HCT116 (cell line): Measurements from ENCODE around the gene HADH. TPM values are rescaled to one million over a fixed set of nuclear protein-coding genes. Genes with fewer than 3 reads are reported as not detected.

Experiments
- ATAC-seq: fragments of 200-7000 bp; cut with Tn5 transposase; 2 replicates; pipeline ENCODE4 v1.9.1; 2020; ENCODE audit warnings: mild to moderate bottlenecking, moderate library complexity
- BruUV-seq: library from RNA; stranded (reverse); fragments of 400-500 nt; replicated peaks from 2 replicates; lab custom pipeline; 2021; lab: Mats Ljungman, UMichigan
- CTCF ChIA-PET: fragments of 300-600 bp; sonication (Branson Sonifier 250); formaldehyde crosslinking; loops from one replicate; lab custom pipeline; 2021; ENCODE audit warnings: antibody characterized with exemption; lab: Charles Lee
- POLR2A ChIA-PET: fragments of 300-600, 350-600 bp; sonication (Branson Sonifier 250); formaldehyde crosslinking; loops from one replicate; lab custom pipeline; 2021; ENCODE audit warnings: antibody characterized with exemption; lab: Charles Lee
- RAD21 ChIA-PET, 2 experiments: fragments of 300-600 bp; sonication (Branson Sonifier 250); formaldehyde crosslinking; loops; one replicate each; lab custom pipeline; 2023; ENCODE audit warnings: low total read pairs in 2 of 2; ENCODE audit not compliant: uncharacterized antibody in 2 of 2, unreplicated experiment in 2 of 2, low non-redundant PET in 1 of 2; lab: Charles Lee
- DNase-seq: peaks from one replicate; pipeline ENCODE4 v3.0.0-alpha.2; 2010; ENCODE audit warnings: low read depth, low spot score
- H2AFZ ChIP-seq: fragments of 200-600 bp; shearing (Covaris generic), sonication (generic); 2 replicates; pipeline ENCODE4 v1.6.1; 2017; ENCODE audit warnings: low read depth, mixed run types, mixed read lengths, antibody characterized with exemption, low read length; ENCODE audit not compliant: poor library complexity, severe bottlenecking
- H3K27ac ChIP-seq: 2 replicates; pipeline ENCODE4 v1.5.1; 2012; ENCODE audit warnings: low read depth, low read length
- H3K27me3 ChIP-seq: fragments of 200-600 bp; sonication (generic); 2 replicates; pipeline ENCODE4 v1.6.1; 2016; ENCODE audit warnings: mixed run types, low read length, mixed read lengths; ENCODE audit not compliant: insufficient read depth
- H3K36me3 ChIP-seq, 2 experiments: fragments of 200-500 bp in 1 of 2; fragments of 200-600 bp in 1 of 2; sonication (Bioruptor generic) in 1 of 2; sonication (generic) in 1 of 2; 2 replicates each; pipeline versions ENCODE4 v1.5.1 to v1.6.1; 2014 to 2016; ENCODE audit warnings: low read length in 2 of 2, inconsistent platforms in 1 of 2, mixed read lengths in 1 of 2, mixed run types in 1 of 2; ENCODE audit not compliant: insufficient read depth in 2 of 2, control insufficient read depth in 1 of 2
- H3K4me1 ChIP-seq, 2 experiments: fragments of 200-600 bp in 1 of 2; sonication (generic) in 1 of 2; 2 replicates each; pipeline versions ENCODE4 v1.5.1 to v1.6.1; 2012 to 2017; ENCODE audit warnings: low read length in 2 of 2, inconsistent platforms in 1 of 2, mild to moderate bottlenecking in 1 of 2, mixed read lengths in 1 of 2, mixed run types in 1 of 2, moderate library complexity in 1 of 2; ENCODE audit not compliant: insufficient read depth in 2 of 2, control insufficient read depth in 1 of 2
- H3K4me2 ChIP-seq: fragments of 200-600 bp; sonication (generic); 2 replicates; pipeline ENCODE4 v1.6.1; 2017; ENCODE audit warnings: mixed run types, low read length, mixed read lengths
- H3K4me3 ChIP-seq, 2 experiments: fragments of 200-600 bp in 1 of 2; sonication (generic) in 1 of 2; replicated peaks in 1 of 2; 2 replicates each; pipeline ENCODE4 v1.5.1; 2011 to 2016; ENCODE audit warnings: low read length in 2 of 2, control low read depth in 1 of 2, low read depth in 1 of 2, mild to moderate bottlenecking in 1 of 2, mixed read lengths in 1 of 2, mixed run types in 1 of 2
- H3K79me2 ChIP-seq: fragments of 200-600 bp; sonication (generic); 2 replicates; pipeline ENCODE4 v1.6.1; 2017; ENCODE audit warnings: mild to moderate bottlenecking, mixed run types, low read length, moderate library complexity, mixed read lengths; ENCODE audit not compliant: insufficient read depth
- H3K9ac ChIP-seq: fragments of 200-600 bp; sonication (generic); 2 replicates; pipeline ENCODE4 v1.6.1; 2016; ENCODE audit warnings: low read length, mixed read lengths
- H3K9me2 ChIP-seq: fragments of 200-600 bp; sonication (generic), shearing (Covaris generic); 2 replicates; pipeline ENCODE4 v1.6.1; 2017; ENCODE audit warnings: mixed run types, mild to moderate bottlenecking, moderate library complexity; ENCODE audit not compliant: insufficient read depth
- H3K9me3 ChIP-seq, 2 experiments: fragments of 200-500 bp in 1 of 2; fragments of 200-600 bp in 1 of 2; sonication (Bioruptor generic) in 1 of 2; sonication (generic) in 1 of 2; 2 replicates each; pipeline ENCODE4 v1.6.1; 2014 to 2017; ENCODE audit warnings: low read length in 2 of 2, mixed read lengths in 2 of 2, inconsistent platforms in 1 of 2, low read depth in 1 of 2, mild to moderate bottlenecking in 1 of 2, mixed run types in 1 of 2, moderate library complexity in 1 of 2; ENCODE audit not compliant: control insufficient read depth in 1 of 2, insufficient read depth in 1 of 2
- H4K20me1 ChIP-seq: fragments of 200-600 bp; sonication (generic), shearing (Covaris generic); 2 replicates; pipeline ENCODE4 v1.6.1; 2017; ENCODE audit warnings: mixed run types, mild to moderate bottlenecking, moderate library complexity; ENCODE audit not compliant: insufficient read depth
- CBX3 ChIP-seq: IDR thresholded peaks from 2 replicates; pipeline ENCODE4 v1.6.1; 2012; ENCODE audit warnings: low read depth
- EGR1 ChIP-seq: IDR thresholded peaks from 2 replicates; pipeline ENCODE4 v1.6.1; 2012; ENCODE audit warnings: low read depth
- EZH2phosphoT487 ChIP-seq: fragments of 200-600 bp; IDR thresholded peaks from 2 replicates; pipeline ENCODE4 v1.6.1; 2018; ENCODE audit warnings: antibody characterized with exemption, borderline replicate concordance
- FOSL1 ChIP-seq: IDR thresholded peaks from 2 replicates; pipeline ENCODE4 v1.6.1; 2012; ENCODE audit warnings: low read depth
- JUND ChIP-seq: IDR thresholded peaks from 2 replicates; pipeline ENCODE4 v1.6.1; 2012
- POLR2AphosphoS5 ChIP-seq: IDR thresholded peaks from 2 replicates; pipeline ENCODE4 v1.6.1; 2011; ENCODE audit warnings: mild to moderate bottlenecking, low read depth, low read length, moderate library complexity
- RAD21 ChIP-seq: IDR thresholded peaks from 2 replicates; pipeline ENCODE4 v1.6.1; 2012; ENCODE audit warnings: low read depth, mild to moderate bottlenecking
- SIN3A ChIP-seq: IDR thresholded peaks from 2 replicates; pipeline ENCODE4 v1.6.1; 2012; ENCODE audit warnings: low read depth
- SP1 ChIP-seq: IDR thresholded peaks from 2 replicates; pipeline ENCODE4 v1.6.1; 2012; ENCODE audit warnings: low read depth
- SRF ChIP-seq: IDR thresholded peaks from 2 replicates; pipeline ENCODE4 v1.6.1; 2012; ENCODE audit warnings: low read depth
- TCF7L2 ChIP-seq: IDR thresholded peaks from 2 replicates; pipeline ENCODE4 v1.7.0; 2011; ENCODE audit warnings: borderline replicate concordance, inconsistent platforms; ENCODE audit not compliant: insufficient read depth, insufficient read length; ENCODE audit errors: extremely low read depth
- ZNF274 ChIP-seq: fragments of 200-500 bp; sonication (Bioruptor generic); IDR thresholded peaks from 2 replicates; pipeline ENCODE4 v1.6.1; 2014; ENCODE audit warnings: mild to moderate bottlenecking, low read depth, low read length, inconsistent platforms
- intact Hi-C: fragments of 100-400 bp; cut with micrococcal nuclease; formaldehyde crosslinking; loops from 2 replicates; pipeline ENCODE4 v1.10.0; 2022
- total RNA-seq: library from RNA; stranded (reverse); gene quantifications from one replicate; pipeline ENCODE4 v1.2.1, GENCODE V29; 2021; ENCODE audit not compliant: unreplicated experiment
- TF ChIP-seq, protein P1 (sequence below), 3 experiments: fragments of 200-600 bp in 1 of 3; sonication (generic) in 1 of 3; IDR thresholded peaks in 2 of 3; conservative IDR thresholded peaks in 1 of 3; 2 replicates each; pipeline ENCODE4 v1.5.1; 2012 to 2017; ENCODE audit warnings: low read depth in 2 of 3, low read length in 2 of 3, antibody characterized with exemption in 1 of 3, borderline replicate concordance in 1 of 3, control low read depth in 1 of 3, mild to moderate bottlenecking in 1 of 3, mixed read lengths in 1 of 3, mixed run types in 1 of 3, moderate library complexity in 1 of 3; ENCODE audit not compliant: insufficient read depth in 1 of 3
- TF ChIP-seq, protein P2 (sequence below): IDR thresholded peaks from 2 replicates; pipeline ENCODE4 v1.6.1; 2011; ENCODE audit warnings: mild to moderate bottlenecking, low read length, moderate library complexity; ENCODE audit not compliant: insufficient replicate concordance; ENCODE audit errors: extremely low read depth
- TF ChIP-seq, protein P3 (sequence below): IDR thresholded peaks from 2 replicates; pipeline ENCODE4 v1.6.1; 2012

Gene HADH
- total RNA-seq, 1 experiment from 2014 or later, result 30.2 TPM

DNA sequence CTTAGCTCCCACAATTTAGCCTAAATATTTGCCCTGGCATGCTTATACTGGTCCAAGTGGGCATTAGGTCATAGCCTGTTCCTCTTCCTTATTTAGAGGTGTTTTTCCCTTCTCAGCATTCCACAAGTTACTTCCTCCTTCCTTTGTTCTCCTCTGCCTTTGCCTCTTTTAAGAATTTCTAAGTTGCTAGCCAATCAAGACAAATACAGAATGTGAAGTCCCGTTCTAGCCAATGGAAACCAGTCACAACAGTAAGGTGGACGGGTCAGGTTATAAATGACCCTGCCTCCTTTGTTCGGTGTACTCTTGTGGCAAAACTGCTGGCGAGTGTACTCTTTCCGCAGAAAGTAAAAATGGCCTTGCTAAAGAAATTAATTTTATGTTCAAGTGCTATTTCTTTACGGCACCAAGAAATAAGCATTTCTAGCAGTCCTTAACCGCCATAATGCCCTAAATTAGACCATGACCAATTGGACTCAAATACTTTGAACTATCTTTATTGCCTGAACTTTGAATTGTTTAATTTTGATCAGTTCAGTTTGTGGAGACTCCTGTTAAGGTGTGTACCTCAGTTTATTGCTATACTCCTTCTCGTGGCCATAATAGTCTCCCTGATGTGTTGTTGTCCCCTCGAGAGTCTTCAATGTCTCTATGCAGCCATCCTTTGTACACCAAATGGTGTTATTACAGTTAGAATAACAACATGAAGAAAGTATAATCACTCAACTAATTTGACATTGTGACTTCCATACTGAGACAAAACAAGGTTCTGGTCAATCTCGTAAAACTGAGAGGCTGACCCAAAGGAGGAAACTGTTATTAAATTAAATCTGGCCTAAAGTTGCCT, 1.6 kb upstream of the HADH start:
- Histone ChIP-seq H3K27me3 (no peaks in the 10 kb centered on the region), H2AFZ (no peak overlapping the region), H3K36me3 (no peaks in the 10 kb centered on the region), H3K9me2 (no peaks in the 10 kb centered on the region), H3K27ac (no peak overlapping the region)
- CTCF ChIA-PET, result no interaction called here
- ATAC-seq, result no peak
- TF ChIP-seq, protein P1, sequence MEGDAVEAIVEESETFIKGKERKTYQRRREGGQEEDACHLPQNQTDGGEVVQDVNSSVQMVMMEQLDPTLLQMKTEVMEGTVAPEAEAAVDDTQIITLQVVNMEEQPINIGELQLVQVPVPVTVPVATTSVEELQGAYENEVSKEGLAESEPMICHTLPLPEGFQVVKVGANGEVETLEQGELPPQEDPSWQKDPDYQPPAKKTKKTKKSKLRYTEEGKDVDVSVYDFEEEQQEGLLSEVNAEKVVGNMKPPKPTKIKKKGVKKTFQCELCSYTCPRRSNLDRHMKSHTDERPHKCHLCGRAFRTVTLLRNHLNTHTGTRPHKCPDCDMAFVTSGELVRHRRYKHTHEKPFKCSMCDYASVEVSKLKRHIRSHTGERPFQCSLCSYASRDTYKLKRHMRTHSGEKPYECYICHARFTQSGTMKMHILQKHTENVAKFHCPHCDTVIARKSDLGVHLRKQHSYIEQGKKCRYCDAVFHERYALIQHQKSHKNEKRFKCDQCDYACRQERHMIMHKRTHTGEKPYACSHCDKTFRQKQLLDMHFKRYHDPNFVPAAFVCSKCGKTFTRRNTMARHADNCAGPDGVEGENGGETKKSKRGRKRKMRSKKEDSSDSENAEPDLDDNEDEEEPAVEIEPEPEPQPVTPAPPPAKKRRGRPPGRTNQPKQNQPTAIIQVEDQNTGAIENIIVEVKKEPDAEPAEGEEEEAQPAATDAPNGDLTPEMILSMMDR (IDR thresholded peaks at IDR 0.05 in 2 of 3, conservative IDR thresholded peaks at IDR 0.05 in 1 of 3; ENCODE audit: borderline replicate concordance in 1 of 3, insufficient read depth in 1 of 3, low read depth in 2 of 3, low read length in 2 of 3), result no peak
- TF ChIP-seq CBX3 (no peak), SIN3A (no peak), ZNF274 (no peak), TCF7L2 (no peak), JUND (no peak), POLR2AphosphoS5 (no peak), FOSL1 (no peak), EZH2phosphoT487 (no peak), RAD21 (no peak), SRF (no peak), SP1 (no peak), EGR1 (no peak)
- TF ChIP-seq, protein P2, sequence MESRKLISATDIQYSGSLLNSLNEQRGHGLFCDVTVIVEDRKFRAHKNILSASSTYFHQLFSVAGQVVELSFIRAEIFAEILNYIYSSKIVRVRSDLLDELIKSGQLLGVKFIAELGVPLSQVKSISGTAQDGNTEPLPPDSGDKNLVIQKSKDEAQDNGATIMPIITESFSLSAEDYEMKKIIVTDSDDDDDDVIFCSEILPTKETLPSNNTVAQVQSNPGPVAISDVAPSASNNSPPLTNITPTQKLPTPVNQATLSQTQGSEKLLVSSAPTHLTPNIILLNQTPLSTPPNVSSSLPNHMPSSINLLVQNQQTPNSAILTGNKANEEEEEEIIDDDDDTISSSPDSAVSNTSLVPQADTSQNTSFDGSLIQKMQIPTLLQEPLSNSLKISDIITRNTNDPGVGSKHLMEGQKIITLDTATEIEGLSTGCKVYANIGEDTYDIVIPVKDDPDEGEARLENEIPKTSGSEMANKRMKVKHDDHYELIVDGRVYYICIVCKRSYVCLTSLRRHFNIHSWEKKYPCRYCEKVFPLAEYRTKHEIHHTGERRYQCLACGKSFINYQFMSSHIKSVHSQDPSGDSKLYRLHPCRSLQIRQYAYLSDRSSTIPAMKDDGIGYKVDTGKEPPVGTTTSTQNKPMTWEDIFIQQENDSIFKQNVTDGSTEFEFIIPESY, result no peak
- TF ChIP-seq, protein P3, sequence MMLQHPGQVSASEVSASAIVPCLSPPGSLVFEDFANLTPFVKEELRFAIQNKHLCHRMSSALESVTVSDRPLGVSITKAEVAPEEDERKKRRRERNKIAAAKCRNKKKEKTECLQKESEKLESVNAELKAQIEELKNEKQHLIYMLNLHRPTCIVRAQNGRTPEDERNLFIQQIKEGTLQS, result no peak
- TF ChIP-seq, all 23 proteins: peak for 0
- BruUV-seq, result no TSS peak
- POLR2A ChIA-PET, result no interaction called here
- DNase-seq, result no peak
- Histone ChIP-seq H3K9ac (no peak overlapping the region), H3K79me2 (peaks cover 33% of the 10 kb centered on the region), H4K20me1 (no peaks in the 10 kb centered on the region), H3K9me3 (no peaks in the 10 kb centered on the region), H3K4me1 (peaks cover 0 to 18% of the 10 kb centered on the region in 2 experiments; a peak in 3 of 4 replicates), H3K4me3 (no peak overlapping the region), H3K4me2 (peak overlapping the region; percentile 79)
- intact Hi-C loops, result no loop called here
- RAD21 ChIA-PET, result no interaction called here
